ENCODE measurements around the gene RALB.

- no peak for TF ChIP-seq CTCF (conservative IDR thresholded peaks at IDR 0.05 in 1 of 2, IDR thresholded peaks at IDR 0.05 in 1 of 2; ENCODE audit: low read depth in 1 of 2, low read length in 2 of 2)
- no peak for TF ChIP-seq EZH2 (IDR thresholded peaks at IDR 0.05; ENCODE audit: low read length, missing control alignments)
Observed at GRCh38 chr2:120262761-120263428, 10.2 kb downstream of the RALB start.
